Measurements from ENCODE around the gene WNT1. TPM values are rescaled to one million over a fixed set of nuclear protein-coding genes. Genes with fewer than 3 reads are reported as not detected.

The WNT1 gene
- total RNA-seq, 1 experiment from 2014 or later: not detected

- CTCF ChIA-PET: interaction anchor here (0.6 kb wide), 1 partner anchor 39 kb away, joined by 10 read pairs; no protein-coding TSS in a partner anchor
- no peak overlapping the region for H3K27ac Mint-ChIP-seq (ENCODE audit: unreplicated experiment)
- H3K4me1 Mint-ChIP-seq (ENCODE audit: low read depth, unreplicated experiment): peaks cover 12% of the 10 kb centered on the region
- TF ChIP-seq CTCF (IDR thresholded peaks at IDR 0.05; ENCODE audit: unreplicated experiment): no peak
- H3K4me3 Mint-ChIP-seq (ENCODE audit: low read depth, unreplicated experiment): no peak overlapping the region
- H3K36me3 Mint-ChIP-seq (ENCODE audit: insufficient read depth, unreplicated experiment): peaks cover 11% of the 10 kb centered on the region
- BruUV-seq (replicated peaks): no TSS peak
- H3K27me3 Mint-ChIP-seq (ENCODE audit: unreplicated experiment): peaks cover 100% of the 10 kb centered on the region
- DNase-seq: no peak
- intact Hi-C loops (cut with micrococcal nuclease; ENCODE audit: unreplicated experiment): no loop called here
- no peaks in the 10 kb centered on the region for H3K9me3 Mint-ChIP-seq (ENCODE audit: low read depth, unreplicated experiment)
Observed at GRCh38 chr12:48985901-48986300, 7.8 kb downstream of the WNT1 start.

- no TSS peak for BruUV-seq (replicated peaks)
- CTCF ChIA-PET: interaction anchor here (2.4 kb wide), 1 partner anchor 8 kb away, joined by 12 read pairs; the partner anchor contains the start of gene WNT1
- Mint-ChIP-seq H3K9me3 (ENCODE audit: low read depth, unreplicated experiment) (no peaks in the 10 kb centered on the region), H3K27me3 (ENCODE audit: unreplicated experiment) (peaks cover 97% of the 10 kb centered on the region), H3K36me3 (ENCODE audit: insufficient read depth, unreplicated experiment) (peaks cover 8% of the 10 kb centered on the region), H3K27ac (ENCODE audit: unreplicated experiment) (no peak overlapping the region), H3K4me3 (ENCODE audit: low read depth, unreplicated experiment) (no peak overlapping the region), H3K4me1 (ENCODE audit: low read depth, unreplicated experiment) (peaks cover 3% of the 10 kb centered on the region)
- no peak for TF ChIP-seq CTCF (IDR thresholded peaks at IDR 0.05; ENCODE audit: unreplicated experiment)
- intact Hi-C loops (cut with micrococcal nuclease; ENCODE audit: unreplicated experiment): no loop called here
- DNase-seq: no peak
Observed at GRCh38 chr12:48986720-48987291, 8.7 kb downstream of the WNT1 start.

- Mint-ChIP-seq H3K27me3 (ENCODE audit: unreplicated experiment) (peaks cover 87% of the 10 kb centered on the region), H3K4me1 (ENCODE audit: low read depth, unreplicated experiment) (no peaks in the 10 kb centered on the region), H3K4me3 (ENCODE audit: low read depth, unreplicated experiment) (no peak overlapping the region), H3K27ac (ENCODE audit: unreplicated experiment) (no peak overlapping the region), H3K9me3 (ENCODE audit: low read depth, unreplicated experiment) (no peaks in the 10 kb centered on the region), H3K36me3 (ENCODE audit: insufficient read depth, unreplicated experiment) (no peaks in the 10 kb centered on the region)
- intact Hi-C loops (cut with micrococcal nuclease; ENCODE audit: unreplicated experiment): no loop called here
- no TSS peak for BruUV-seq (replicated peaks)
- DNase-seq: peak; percentile 62
- TF ChIP-seq CTCF (IDR thresholded peaks at IDR 0.05; ENCODE audit: unreplicated experiment): peak; percentile 78
- CTCF ChIA-PET: interaction anchor here (0.7 to 2.4 kb wide), 5 partner anchors 9 to 64 kb away, joined by 3 to 12 read pairs (median 3); partner anchors contain the start of genes PRKAG1 and WNT1
Observed at GRCh38 chr12:48988030-48988649, 10.0 kb downstream of the WNT1 start.

GRCh38 chr12:48990552-48990951 is 12.4 kb downstream of the WNT1 start:
- BruUV-seq (replicated peaks): no TSS peak
- CTCF ChIA-PET: interaction anchor here (0.7 kb wide), 1 partner anchor 104 kb away, joined by 4 read pairs; the partner anchor contains the start of gene DHH
- Mint-ChIP-seq H3K4me1 (ENCODE audit: low read depth, unreplicated experiment) (peaks cover 5% of the 10 kb centered on the region), H3K27me3 (ENCODE audit: unreplicated experiment) (peaks cover 78% of the 10 kb centered on the region), H3K9me3 (ENCODE audit: low read depth, unreplicated experiment) (no peaks in the 10 kb centered on the region), H3K4me3 (ENCODE audit: low read depth, unreplicated experiment) (no peak overlapping the region), H3K27ac (ENCODE audit: unreplicated experiment) (no peak overlapping the region), H3K36me3 (ENCODE audit: insufficient read depth, unreplicated experiment) (no peaks in the 10 kb centered on the region)
- intact Hi-C loops (cut with micrococcal nuclease; ENCODE audit: unreplicated experiment): no loop called here
- no peak for DNase-seq
- TF ChIP-seq CTCF (IDR thresholded peaks at IDR 0.05; ENCODE audit: unreplicated experiment): no peak

Measured in Calu3 (cell line).